SK-N-SH (cell line): Measurements from ENCODE around the gene ZNF280A.

Experiments used
- CTCF ChIP-seq: fragments of 200-600 bp; sonication (generic); IDR thresholded peaks from 2 replicates; pipeline ENCODE4 v1.6.1; 2017; ENCODE audit warnings: antibody characterized with exemption, mild to moderate bottlenecking, moderate library complexity
- EP300 ChIP-seq, 2 experiments: IDR thresholded peaks; 2 replicates each; pipeline versions ENCODE4 v1.4.0 to v1.6.1; 2012; ENCODE audit warnings: borderline replicate concordance in 1 of 2, low read depth in 1 of 2, low read length in 1 of 2
- EZH2phosphoT487 ChIP-seq: fragments of 200-600 bp; sonication (generic); IDR thresholded peaks from 2 replicates; pipeline ENCODE4 v1.6.1; 2017; ENCODE audit warnings: low read depth, mixed run types, mild to moderate bottlenecking, antibody characterized with exemption, moderate library complexity, borderline replicate concordance
- FOSL2 ChIP-seq: IDR thresholded peaks from 2 replicates; pipeline ENCODE4 v1.4.0; 2012; ENCODE audit warnings: low read depth, mild to moderate bottlenecking, moderate library complexity, borderline replicate concordance
- MEF2A ChIP-seq: IDR thresholded peaks from 2 replicates; pipeline ENCODE4 v1.4.0; 2012; ENCODE audit warnings: low read depth, borderline replicate concordance
- NFIC ChIP-seq: IDR thresholded peaks from 2 replicates; pipeline ENCODE4 v1.4.0; 2012; ENCODE audit warnings: borderline replicate concordance
- NRF1 ChIP-seq: IDR thresholded peaks from 2 replicates; pipeline ENCODE4 v1.6.1; 2012; ENCODE audit warnings: low read depth, mild to moderate bottlenecking, low read length
- POLR2AphosphoS5 ChIP-seq: IDR thresholded peaks from 2 replicates; pipeline ENCODE4 v1.6.1; 2012; ENCODE audit warnings: low read depth, low read length
- RFX5 ChIP-seq: IDR thresholded peaks from 2 replicates; pipeline ENCODE4 v1.6.1; 2012; ENCODE audit warnings: mild to moderate bottlenecking, improper control_type of control experiment, low read length
- TAF1 ChIP-seq: IDR thresholded peaks from 2 replicates; pipeline ENCODE4 v1.6.1; 2012; ENCODE audit warnings: low read depth, mild to moderate bottlenecking, low read length, moderate library complexity, borderline replicate concordance
- TEAD4 ChIP-seq: IDR thresholded peaks from 2 replicates; pipeline ENCODE4 v1.4.0; 2012; ENCODE audit warnings: mild to moderate bottlenecking, borderline replicate concordance; ENCODE audit not compliant: insufficient read depth

DNA sequence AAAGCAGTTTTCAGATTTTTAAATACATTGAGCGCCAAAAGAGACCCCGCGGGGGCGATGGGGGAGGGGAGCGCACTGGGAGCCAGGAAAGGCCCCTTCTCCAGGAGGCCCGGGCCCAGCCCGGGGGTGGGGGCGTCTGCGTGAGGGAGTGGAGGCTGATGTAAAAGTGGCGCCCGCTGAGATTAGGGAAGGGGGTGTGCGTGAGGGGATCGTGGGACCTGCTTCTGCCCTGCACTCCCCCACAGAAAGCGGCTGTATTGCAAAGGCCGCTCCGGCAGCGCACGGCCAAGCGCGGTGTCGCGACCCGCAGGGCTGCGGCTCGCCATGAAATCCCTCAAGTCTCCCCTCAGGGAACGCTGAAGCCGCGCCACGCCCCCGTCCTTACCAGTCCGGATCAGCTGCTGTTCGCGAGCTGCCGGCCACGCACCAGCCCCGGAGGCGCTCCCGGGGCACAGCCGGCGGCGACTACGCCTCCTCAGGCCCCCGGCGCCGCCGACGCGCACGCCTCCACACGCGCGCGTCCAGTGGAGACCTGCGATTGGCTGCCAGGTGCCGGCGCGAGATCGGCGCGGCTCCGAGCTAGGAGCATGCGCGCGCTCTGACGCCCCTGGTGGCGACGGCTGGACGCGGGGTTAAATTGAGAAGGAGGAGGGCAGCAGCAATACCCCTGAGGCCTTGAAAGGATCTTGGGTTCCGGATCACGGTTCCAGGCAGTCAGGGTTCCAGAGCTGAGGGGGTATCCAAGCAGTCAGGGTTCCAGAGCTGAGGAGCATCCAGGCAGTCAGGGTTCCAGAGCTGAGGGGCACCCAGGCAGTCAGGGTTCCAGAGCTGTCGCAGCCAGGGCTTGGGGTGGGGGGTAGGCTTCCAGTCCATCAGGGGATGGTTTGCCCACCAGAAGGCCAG is 11.5 kb downstream of the ZNF280A start, which contains the start of gene ZNF280B:
- TF ChIP-seq NRF1 (peak; percentile 82), TEAD4 (no peak), EZH2phosphoT487 (no peak), MEF2A (no peak), NFIC (no peak), CTCF (peak; percentile 75), EP300 (IDR thresholded peaks at IDR 0.05; ENCODE audit: borderline replicate concordance in 1 of 2, low read depth in 1 of 2, low read length in 1 of 2) (no peak), RFX5 (no peak), FOSL2 (no peak), POLR2AphosphoS5 (no peak), TAF1 (peak; percentile 24; the same call in 1 of the 2 replicates)
